ENCODE results near the gene ALPK3. TPM values are rescaled to one million over a fixed set of nuclear protein-coding genes. Genes with fewer than 3 reads are reported as not detected.

The ALPK3 gene
- polyA plus RNA-seq, 4 donors = 0.22 to 8.0 (median 0.93) TPM

DNA sequence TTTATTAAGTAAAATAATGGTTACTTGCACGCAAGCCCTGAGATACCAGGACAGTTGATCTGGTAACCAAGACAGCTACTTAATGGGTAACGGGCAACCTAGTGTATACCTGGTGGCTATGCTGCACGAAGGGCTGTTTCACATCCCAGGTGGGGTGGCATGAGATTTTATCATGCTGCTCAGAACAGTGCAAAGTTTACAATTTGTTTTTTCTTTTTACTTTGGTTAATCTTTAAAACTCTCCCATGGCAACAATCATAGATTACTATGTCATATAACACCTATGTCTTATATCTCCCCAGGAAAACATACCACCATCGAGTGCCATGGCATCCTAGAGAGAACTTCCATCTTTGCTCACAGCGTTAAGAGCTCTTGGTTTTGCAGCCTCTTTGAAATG is 35.1 kb downstream of the ALPK3 start:
- WGBS, 3 donors = 9 to 64% (median 39%) methylated on average over 5 of the region's 5 CpGs
- Histone ChIP-seq H3K27me3 (ENCODE audit: control insufficient read depth in 3 of 3, insufficient read depth in 3 of 3, low read length in 3 of 3) (no peaks in the 10 kb centered on the region), H3K27ac (ENCODE audit: low read depth in 1 of 3, low read length in 2 of 3) (no peak overlapping the region), H3K4me1 (ENCODE audit: control insufficient read depth in 3 of 3, insufficient read depth in 2 of 3, low read depth in 1 of 3, low read length in 2 of 3) (peaks cover 0 to 2% (median 0%) of the 10 kb centered on the region in 3 donors), H3K36me3 (ENCODE audit: control insufficient read depth in 3 of 3, insufficient read depth in 2 of 3, low read depth in 1 of 3, low read length in 3 of 3) (peaks cover 0 to 20% (median 0%) of the 10 kb centered on the region in 3 donors), H3K4me3 (ENCODE audit: low read depth in 1 of 3, low read length in 3 of 3) (no peak overlapping the region), H3K9me3 (ENCODE audit: control insufficient read depth in 2 of 2, insufficient read depth in 1 of 2, low read depth in 1 of 2, low read length in 1 of 2) (peaks cover 0 to 5% of the 10 kb centered on the region in 2 donors)
- DNase-seq = peak; percentile 17 to 40
- no peak for FAIRE-seq

DNA sequence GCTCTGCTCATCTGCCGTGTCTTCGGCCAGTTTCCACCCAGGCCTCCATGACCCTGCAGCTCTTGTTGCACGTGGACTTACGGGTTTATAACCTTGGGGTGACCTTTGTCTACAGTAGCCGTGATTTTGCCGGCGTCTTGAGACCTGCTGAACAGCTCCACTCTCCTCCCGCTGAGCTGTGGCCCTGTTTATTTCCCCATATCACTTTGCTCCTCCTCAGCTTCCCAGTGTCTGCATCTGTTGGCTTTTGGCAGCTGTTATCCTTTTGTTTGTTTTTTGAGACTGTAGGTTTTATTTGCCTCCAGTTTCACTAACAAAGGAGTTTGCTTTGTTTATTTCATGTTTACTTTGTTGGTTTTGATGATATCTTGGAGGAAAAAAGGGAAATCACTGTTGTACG is 38.0 kb downstream of the ALPK3 start:
- Histone ChIP-seq H3K27ac (ENCODE audit: low read depth in 1 of 3, low read length in 2 of 3) (no peak overlapping the region), H3K4me3 (ENCODE audit: low read depth in 1 of 3, low read length in 3 of 3) (no peak overlapping the region), H3K27me3 (ENCODE audit: control insufficient read depth in 3 of 3, insufficient read depth in 3 of 3, low read length in 3 of 3) (no peaks in the 10 kb centered on the region), H3K4me1 (ENCODE audit: control insufficient read depth in 3 of 3, insufficient read depth in 2 of 3, low read depth in 1 of 3, low read length in 2 of 3) (peaks cover 0 to 2% (median 0%) of the 10 kb centered on the region in 3 donors), H3K36me3 (ENCODE audit: control insufficient read depth in 3 of 3, insufficient read depth in 2 of 3, low read depth in 1 of 3, low read length in 3 of 3) (peaks cover 0 to 48% (median 0%) of the 10 kb centered on the region in 3 donors), H3K9me3 (ENCODE audit: control insufficient read depth in 2 of 2, insufficient read depth in 1 of 2, low read depth in 1 of 2, low read length in 1 of 2) (no peaks in the 10 kb centered on the region)
- DNase-seq (no peak), FAIRE-seq (no peak)
- 67 to 75% (median 68%) methylated on average over 9 of the region's 9 CpGs for WGBS, 3 donors

DNA sequence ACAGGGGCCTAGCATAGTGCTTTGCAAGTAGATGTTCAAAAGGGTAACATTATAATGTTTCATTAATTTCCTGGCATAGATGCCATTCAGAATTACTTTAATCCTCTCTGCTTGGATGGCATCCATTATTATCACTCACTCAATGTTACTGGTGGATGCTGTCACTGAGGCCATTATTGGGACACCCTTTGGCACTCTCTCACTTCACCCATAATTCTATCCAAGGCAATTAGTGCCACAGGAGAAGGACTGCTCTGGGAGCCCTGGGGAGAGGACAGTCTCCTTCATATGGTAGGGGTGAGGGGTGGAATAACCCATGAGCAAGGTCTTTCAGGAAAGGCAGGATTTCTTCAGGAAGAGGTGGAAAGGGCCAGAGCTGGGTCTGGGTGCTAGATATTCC is 38.6 kb downstream of the ALPK3 start:
- Histone ChIP-seq H3K9me3 (ENCODE audit: control insufficient read depth in 2 of 2, insufficient read depth in 1 of 2, low read depth in 1 of 2, low read length in 1 of 2) (no peaks in the 10 kb centered on the region), H3K4me3 (ENCODE audit: low read depth in 1 of 3, low read length in 3 of 3) (no peak overlapping the region), H3K4me1 (ENCODE audit: control insufficient read depth in 3 of 3, insufficient read depth in 2 of 3, low read depth in 1 of 3, low read length in 2 of 3) (peaks cover 0 to 2% (median 0%) of the 10 kb centered on the region in 3 donors), H3K36me3 (ENCODE audit: control insufficient read depth in 3 of 3, insufficient read depth in 2 of 3, low read depth in 1 of 3, low read length in 3 of 3) (peaks cover 0 to 50% (median 0%) of the 10 kb centered on the region in 3 donors), H3K27ac (ENCODE audit: low read depth in 1 of 3, low read length in 2 of 3) (no peak overlapping the region), H3K27me3 (ENCODE audit: control insufficient read depth in 3 of 3, insufficient read depth in 3 of 3, low read length in 3 of 3) (no peaks in the 10 kb centered on the region)
- FAIRE-seq (no peak), DNase-seq (no peak)

DNA sequence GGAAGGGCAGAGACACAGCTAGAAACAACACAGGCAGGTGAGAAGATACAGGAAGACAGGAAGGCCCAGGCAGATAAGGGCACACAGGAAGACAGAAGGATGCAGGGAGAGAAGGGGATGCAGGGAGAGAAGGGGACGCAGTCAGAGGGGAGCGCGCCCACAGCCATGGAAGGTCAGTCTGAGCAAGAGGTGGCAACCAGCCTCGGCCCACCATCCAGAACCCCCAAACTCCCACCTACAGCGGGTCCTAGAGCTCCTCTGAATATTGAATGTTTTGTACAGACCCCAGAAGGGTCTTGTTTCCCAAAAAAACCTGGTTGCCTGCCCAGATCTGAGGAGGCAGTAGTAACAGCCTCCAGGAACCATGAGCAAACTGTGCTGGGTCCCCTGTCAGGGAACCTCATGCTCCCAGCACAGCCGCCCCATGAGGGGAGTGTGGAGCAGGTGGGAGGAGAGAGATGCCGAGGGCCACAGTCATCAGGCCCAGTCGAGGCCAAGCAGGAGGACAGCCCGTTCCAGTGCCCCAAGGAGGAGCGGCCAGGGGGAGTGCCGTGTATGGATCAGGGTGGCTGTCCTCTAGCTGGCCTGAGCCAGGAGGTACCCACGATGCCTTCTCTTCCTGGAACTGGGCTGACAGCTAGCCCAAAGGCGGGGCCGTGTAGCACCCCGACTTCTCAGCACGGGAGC is 39.7 kb downstream of the ALPK3 start:
- DNase-seq (no peak), FAIRE-seq (no peak)
- H3K4me3 ChIP-seq (ENCODE audit: low read depth in 1 of 3, low read length in 3 of 3) = no peak overlapping the region
- peaks cover 0 to 2% (median 0%) of the 10 kb centered on the region in 3 donors for H3K4me1 ChIP-seq (ENCODE audit: control insufficient read depth in 3 of 3, insufficient read depth in 2 of 3, low read depth in 1 of 3, low read length in 2 of 3)
- peaks cover 0 to 50% (median 0%) of the 10 kb centered on the region in 3 donors for H3K36me3 ChIP-seq (ENCODE audit: control insufficient read depth in 3 of 3, insufficient read depth in 2 of 3, low read depth in 1 of 3, low read length in 3 of 3)
- H3K27me3 ChIP-seq (ENCODE audit: control insufficient read depth in 3 of 3, insufficient read depth in 3 of 3, low read length in 3 of 3) = no peaks in the 10 kb centered on the region
- no peaks in the 10 kb centered on the region for H3K9me3 ChIP-seq (ENCODE audit: control insufficient read depth in 2 of 2, insufficient read depth in 1 of 2, low read depth in 1 of 2, low read length in 1 of 2)
- WGBS, 3 donors = 88 to 93% (median 89%) methylated on average over 16 of the region's 16 CpGs
- no peak overlapping the region for H3K27ac ChIP-seq (ENCODE audit: low read depth in 1 of 3, low read length in 2 of 3)

DNA sequence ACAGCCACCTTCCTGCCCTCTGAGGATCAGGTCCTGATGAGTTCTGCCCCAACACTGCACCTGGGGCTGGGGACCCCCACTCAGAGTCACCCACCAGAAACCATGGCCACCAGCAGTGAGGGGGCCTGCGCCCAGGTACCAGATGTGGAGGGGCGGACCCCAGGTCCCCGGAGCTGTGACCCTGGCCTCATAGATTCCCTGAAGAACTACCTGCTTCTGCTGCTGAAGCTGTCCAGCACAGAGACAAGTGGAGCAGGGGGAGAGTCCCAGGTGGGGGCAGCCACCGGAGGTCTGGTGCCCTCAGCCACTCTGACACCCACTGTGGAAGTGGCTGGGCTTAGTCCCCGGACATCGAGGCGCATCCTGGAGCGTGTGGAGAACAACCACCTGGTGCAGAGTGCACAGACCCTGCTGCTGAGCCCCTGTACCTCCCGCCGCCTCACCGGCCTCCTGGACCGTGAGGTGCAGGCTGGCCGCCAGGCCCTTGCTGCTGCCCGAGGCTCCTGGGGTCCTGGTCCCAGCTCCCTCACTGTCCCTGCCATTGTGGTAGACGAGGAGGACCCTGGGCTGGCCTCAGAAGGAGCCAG is 40.4 kb downstream of the ALPK3 start:
- FAIRE-seq = no peak
- Histone ChIP-seq H3K36me3 (ENCODE audit: control insufficient read depth in 3 of 3, insufficient read depth in 2 of 3, low read depth in 1 of 3, low read length in 3 of 3) (peaks cover 0 to 52% (median 0%) of the 10 kb centered on the region in 3 donors), H3K4me3 (ENCODE audit: low read depth in 1 of 3, low read length in 3 of 3) (no peak overlapping the region), H3K4me1 (ENCODE audit: control insufficient read depth in 3 of 3, insufficient read depth in 2 of 3, low read depth in 1 of 3, low read length in 2 of 3) (no peaks in the 10 kb centered on the region), H3K27me3 (ENCODE audit: control insufficient read depth in 3 of 3, insufficient read depth in 3 of 3, low read length in 3 of 3) (no peaks in the 10 kb centered on the region), H3K27ac (ENCODE audit: low read depth in 1 of 3, low read length in 2 of 3) (no peak overlapping the region), H3K9me3 (ENCODE audit: control insufficient read depth in 2 of 2, insufficient read depth in 1 of 2, low read depth in 1 of 2, low read length in 1 of 2) (no peaks in the 10 kb centered on the region)
- WGBS, 3 donors = 92 to 94% (median 93%) methylated on average over 11 to 15 of the region's 15 CpGs
- no peak for DNase-seq

DNA sequence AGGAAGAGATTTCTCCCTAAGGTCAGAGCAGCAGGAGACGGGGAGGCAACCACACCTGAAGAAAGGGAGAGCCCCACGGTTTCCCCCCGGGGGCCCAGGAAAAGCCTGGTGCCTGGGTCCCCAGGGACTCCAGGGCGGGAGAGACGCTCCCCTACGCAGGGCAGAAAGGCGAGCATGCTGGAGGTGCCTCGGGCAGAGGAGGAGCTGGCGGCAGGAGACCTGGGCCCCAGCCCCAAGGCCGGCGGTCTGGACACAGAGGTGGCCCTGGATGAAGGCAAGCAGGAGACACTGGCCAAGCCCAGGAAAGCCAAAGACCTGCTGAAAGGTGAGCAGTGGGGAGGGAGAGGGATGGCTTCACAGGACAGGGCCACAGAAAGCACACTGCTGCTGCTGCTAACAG is 41.1 kb downstream of the ALPK3 start:
- Histone ChIP-seq H3K4me3 (ENCODE audit: low read depth in 1 of 3, low read length in 3 of 3) (no peak overlapping the region), H3K36me3 (ENCODE audit: control insufficient read depth in 3 of 3, insufficient read depth in 2 of 3, low read depth in 1 of 3, low read length in 3 of 3) (peaks cover 0 to 59% (median 0%) of the 10 kb centered on the region in 3 donors), H3K27ac (ENCODE audit: low read depth in 1 of 3, low read length in 2 of 3) (no peak overlapping the region), H3K27me3 (ENCODE audit: control insufficient read depth in 3 of 3, insufficient read depth in 3 of 3, low read length in 3 of 3) (no peaks in the 10 kb centered on the region), H3K9me3 (ENCODE audit: control insufficient read depth in 2 of 2, insufficient read depth in 1 of 2, low read depth in 1 of 2, low read length in 1 of 2) (no peaks in the 10 kb centered on the region), H3K4me1 (ENCODE audit: control insufficient read depth in 3 of 3, insufficient read depth in 2 of 3, low read depth in 1 of 3, low read length in 2 of 3) (no peaks in the 10 kb centered on the region)
- DNase-seq (no peak), FAIRE-seq (no peak)
- 86 to 95% (median 86%) methylated on average over 7 to 11 of the region's 11 CpGs for WGBS, 3 donors

DNA sequence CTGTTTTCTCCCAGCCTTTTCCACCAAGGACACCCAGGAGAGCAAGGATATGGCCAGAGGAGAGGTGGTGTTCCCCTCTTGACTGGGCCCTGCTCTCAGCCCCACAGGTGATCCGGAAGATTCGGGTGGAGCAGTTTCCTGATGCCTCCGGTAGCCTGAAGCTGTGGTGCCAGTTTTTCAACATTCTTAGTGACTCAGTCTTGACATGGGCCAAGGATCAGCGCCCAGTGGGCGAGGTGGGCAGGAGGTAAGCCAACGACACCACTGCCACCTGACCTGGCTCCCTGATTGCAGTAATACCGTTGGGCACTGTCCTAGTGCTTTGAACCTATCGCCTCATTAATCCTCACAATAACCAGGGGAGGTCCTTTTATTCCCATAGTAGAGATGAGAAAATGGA is 42.0 kb downstream of the ALPK3 start:
- H3K36me3 ChIP-seq (ENCODE audit: control insufficient read depth in 3 of 3, insufficient read depth in 2 of 3, low read depth in 1 of 3, low read length in 3 of 3) = peaks cover 0 to 64% (median 0%) of the 10 kb centered on the region in 3 donors
- H3K9me3 ChIP-seq (ENCODE audit: control insufficient read depth in 2 of 2, insufficient read depth in 1 of 2, low read depth in 1 of 2, low read length in 1 of 2) = no peaks in the 10 kb centered on the region
- DNase-seq = peak in 1 of 2 donors; percentile 63
- no peak overlapping the region for H3K27ac ChIP-seq (ENCODE audit: low read depth in 1 of 3, low read length in 2 of 3)
- no peaks in the 10 kb centered on the region for H3K4me1 ChIP-seq (ENCODE audit: control insufficient read depth in 3 of 3, insufficient read depth in 2 of 3, low read depth in 1 of 3, low read length in 2 of 3)
- FAIRE-seq = no peak
- WGBS, 3 donors = 30 to 70% (median 44%) methylated on average over 8 of the region's 8 CpGs
- H3K27me3 ChIP-seq (ENCODE audit: control insufficient read depth in 3 of 3, insufficient read depth in 3 of 3, low read length in 3 of 3) = no peaks in the 10 kb centered on the region
- no peak overlapping the region for H3K4me3 ChIP-seq (ENCODE audit: low read depth in 1 of 3, low read length in 3 of 3)

DNA sequence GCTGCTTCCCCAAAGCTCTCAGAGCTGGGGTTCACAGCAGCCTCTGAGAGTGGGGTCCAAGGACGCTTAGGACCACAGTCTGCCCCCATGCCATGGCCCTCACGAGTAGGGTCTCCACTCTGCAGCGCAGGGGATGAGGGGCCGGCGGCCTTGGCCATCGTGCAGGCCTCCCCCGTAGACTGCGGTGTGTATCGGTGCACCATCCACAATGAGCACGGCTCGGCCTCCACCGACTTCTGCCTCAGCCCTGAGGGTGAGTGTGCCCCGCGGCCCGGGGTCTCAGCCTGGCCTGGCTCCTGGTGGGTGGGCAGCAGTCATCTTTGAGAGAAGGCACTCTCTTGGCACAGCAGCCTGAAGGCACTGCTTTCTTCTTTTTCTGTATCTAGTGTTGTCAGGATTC is 42.5 kb downstream of the ALPK3 start:
- Histone ChIP-seq H3K27me3 (ENCODE audit: control insufficient read depth in 3 of 3, insufficient read depth in 3 of 3, low read length in 3 of 3) (no peaks in the 10 kb centered on the region), H3K36me3 (ENCODE audit: control insufficient read depth in 3 of 3, insufficient read depth in 2 of 3, low read depth in 1 of 3, low read length in 3 of 3) (peaks cover 0 to 66% (median 0%) of the 10 kb centered on the region in 3 donors), H3K4me3 (ENCODE audit: low read depth in 1 of 3, low read length in 3 of 3) (no peak overlapping the region), H3K4me1 (ENCODE audit: control insufficient read depth in 3 of 3, insufficient read depth in 2 of 3, low read depth in 1 of 3, low read length in 2 of 3) (no peaks in the 10 kb centered on the region), H3K9me3 (ENCODE audit: control insufficient read depth in 2 of 2, insufficient read depth in 1 of 2, low read depth in 1 of 2, low read length in 1 of 2) (no peaks in the 10 kb centered on the region), H3K27ac (ENCODE audit: low read depth in 1 of 3, low read length in 2 of 3) (no peak overlapping the region)
- FAIRE-seq (no peak), DNase-seq (no peak)
- WGBS, 3 donors = 94 to 98% (median 95%) methylated on average over 11 to 15 of the region's 15 CpGs

Measured in small intestine (tissue), 7 donors.